K562 (cell line): Measurements from ENCODE around the gene PUSL1. TPM values are rescaled to one million over a fixed set of nuclear protein-coding genes. Genes with fewer than 3 reads are reported as not detected.

ENCODE experiments used
- CHD2 ChIP-seq: IDR thresholded peaks from 2 replicates; pipeline ENCODE4 v1.6.1; 2011; ENCODE audit warnings: low read depth, low read length
- COPS2 ChIP-seq: fragments of 450-650 bp; conservative IDR thresholded peaks from 2 replicates; pipeline ENCODE4 v1.6.1; 2016; ENCODE audit warnings: mild to moderate bottlenecking, moderate library complexity
- DACH1 ChIP-seq: fragments of 450-650 bp; IDR thresholded peaks from 2 replicates; pipeline ENCODE4 v1.6.1; 2018; ENCODE audit not compliant: partially characterized antibody
- ERF ChIP-seq: fragments of 450-650 bp; formaldehyde crosslinking; IDR thresholded peaks from 2 replicates; pipeline ENCODE4 v1.4.0; 2020; ENCODE audit warnings: mild to moderate bottlenecking, mixed read lengths
- FIP1L1 ChIP-seq: fragments of 200-400 bp; formaldehyde crosslinking; IDR thresholded peaks from 2 replicates; pipeline ENCODE4 v1.6.1; 2018; ENCODE audit warnings: mild to moderate bottlenecking, low read depth, low read length; ENCODE audit not compliant: poor library complexity, severe bottlenecking
- FOXA1 ChIP-seq: fragments of 450-650 bp; IDR thresholded peaks from 2 replicates; pipeline ENCODE4 v1.6.1; 2016; ENCODE audit warnings: mild to moderate bottlenecking, borderline replicate concordance
- KAT7 ChIP-seq: sonication (generic); formaldehyde crosslinking; IDR thresholded peaks from 2 replicates; pipeline ENCODE4 v1.8.0; 2022; ENCODE audit warnings: missing genetic modification reagents, mild to moderate bottlenecking, borderline replicate concordance
- KHSRP ChIP-seq: fragments of 450-650 bp; IDR thresholded peaks from 2 replicates; pipeline ENCODE4 v1.6.1; 2017
- PRDM10 ChIP-seq: fragments of 450-650 bp; IDR thresholded peaks from 2 replicates; pipeline ENCODE4 v1.6.1; 2018; ENCODE audit not compliant: partially characterized antibody
- REST ChIP-seq, 2 experiments: fragments of 450-650 bp; formaldehyde crosslinking in 1 of 2; IDR thresholded peaks; 2 replicates each; pipeline versions ENCODE4 v1.4.0 to v1.6.1; 2014 to 2020; ENCODE audit warnings: mild to moderate bottlenecking in 2 of 2, borderline replicate concordance in 1 of 2, low read depth in 1 of 2
- SMAD4 ChIP-seq: fragments of 250-450 bp; sonication (Bioruptor Pico); conservative IDR thresholded peaks from 2 replicates; pipeline ENCODE4 v1.8.0; 2021; ENCODE audit warnings: inconsistent platforms, mild to moderate bottlenecking, moderate library complexity
- SP1 ChIP-seq: sonication (generic); formaldehyde crosslinking; IDR thresholded peaks from 2 replicates; pipeline ENCODE4 v1.8.1; 2022; ENCODE audit warnings: mild to moderate bottlenecking, missing genetic modification reagents
- SRSF1 ChIP-seq: fragments of 200-400 bp; formaldehyde crosslinking; IDR thresholded peaks from 2 replicates; pipeline ENCODE4 v1.6.1; 2017; ENCODE audit warnings: mild to moderate bottlenecking, low read depth, low read length, moderate library complexity
- SUPT5H ChIP-seq: fragments of 450-650 bp; IDR thresholded peaks from 2 replicates; pipeline ENCODE4 v1.6.1; 2016
- ZNF140 ChIP-seq: fragments of 250-450 bp; sonication (Bioruptor Pico); IDR thresholded peaks from 2 replicates; pipeline ENCODE4 v1.8.0; 2021; ENCODE audit warnings: moderate library complexity, mild to moderate bottlenecking, inconsistent platforms
- ZNF212 ChIP-seq: fragments of 450-650 bp; formaldehyde crosslinking; IDR thresholded peaks from 2 replicates; pipeline ENCODE4 v1.4.0; 2020; ENCODE audit warnings: mild to moderate bottlenecking
- ZNF347 ChIP-seq: fragments of 450-650 bp; formaldehyde crosslinking; IDR thresholded peaks from 2 replicates; pipeline ENCODE4 v1.4.0; 2020; ENCODE audit warnings: low read depth, mild to moderate bottlenecking, moderate library complexity
- ZNF668 ChIP-seq: fragments of 250-450 bp; sonication (Bioruptor Pico); IDR thresholded peaks from 2 replicates; pipeline ENCODE4 v1.8.0; 2022; ENCODE audit warnings: mild to moderate bottlenecking, inconsistent platforms
- polyA plus RNA-seq, 8 experiments: library from polyadenylated mRNA; depleted of rRNA in 4 of 8; stranded (reverse) in 5 of 8; unstranded in 3 of 8; fragments of >200 nt; fragmentation: Nextera tagmentation in 2 of 8; fragmentation: Illumina TruSeq in 1 of 8; extraction: Ambion mirVana in 2 of 8; extraction: Trizol in 1 of 8; gene quantifications; 2 replicates each; pipeline versions ENCODE4 v1.2.1 to v1.2.3, GENCODE V29; 2011 to 2014; ENCODE audit warnings: inconsistent platforms in 1 of 8, missing spikeins in 1 of 8
- total RNA-seq, 7 experiments: library from RNA; depleted of rRNA in 6 of 7; stranded (reverse); fragments of >200 nt in 6 of 7; fragmentation: Illumina TruSeq in 2 of 7; extraction: Trizol in 2 of 7; gene quantifications; 2 replicates each; pipeline versions ENCODE4 v1.2.1 to v1.2.3, GENCODE V29; 2011 to 2021; ENCODE audit warnings: low replicate concordance in 1 of 7

The PUSL1 gene
- total and polyA plus RNA-seq, 9 of the 15 experiments (the other 6 are each of a cell fraction or from before 2014, with no cell fraction given), result 0.62 to 86.9 (median 13.6) TPM

- no peak for TF ChIP-seq SRSF1
- TF ChIP-seq DACH1, result no peak
- TF ChIP-seq COPS2, result no peak
- TF ChIP-seq SMAD4, result no peak
- no peak for TF ChIP-seq ZNF212
- TF ChIP-seq PRDM10, result no peak
- no peak for TF ChIP-seq FOXA1
- TF ChIP-seq REST (IDR thresholded peaks at IDR 0.05; ENCODE audit: borderline replicate concordance), result no peak
- peak; percentile 50; the same call in 1 of the 2 replicates for TF ChIP-seq REST (CRISPR knock-in tag; IDR thresholded peaks at IDR 0.05; ENCODE audit: low read depth)
- no peak for TF ChIP-seq ZNF347 (CRISPR knock-in tag)
- TF ChIP-seq ERF, result no peak
- no peak for TF ChIP-seq SP1 (CRISPR knock-in tag)
- no peak for TF ChIP-seq CHD2
- no peak for TF ChIP-seq SUPT5H
- TF ChIP-seq ZNF140, result no peak
- TF ChIP-seq KAT7 (CRISPR knock-in tag), result no peak
- TF ChIP-seq ZNF668 (CRISPR knock-in tag), result no peak
- no peak for TF ChIP-seq KHSRP
- no peak for TF ChIP-seq FIP1L1
These were observed 40.2 kb downstream of the PUSL1 start (continued) for GRCh38 chr1:1348420-1349255.
